SK-N-SH (cell line): ENCODE data around the gene TDP2. TPM values are rescaled to one million over a fixed set of nuclear protein-coding genes. Genes with fewer than 3 reads are reported as not detected.

ENCODE experiments used
- CTCF ChIA-PET: fragments of 300-600, 350-600 bp; formaldehyde crosslinking; extraction: SDS; loops from one replicate; lab custom pipeline; 2021; lab: Yijun Ruan, JAX
- POLR2A ChIA-PET: fragments of 350-600 bp; sonication (Branson Sonifier 250); formaldehyde crosslinking; extraction: SDS; loops from one replicate; lab custom pipeline; 2020; ENCODE audit warnings: antibody characterized with exemption, inconsistent platforms; lab: Yijun Ruan, JAX
- DNase-seq: peaks from one replicate; pipeline ENCODE4 v3.0.0; 2012
- H2AFZ ChIP-seq: fragments of 200-600 bp; sonication (generic); 2 replicates; pipeline ENCODE4 v1.8.1; 2016; ENCODE audit warnings: antibody characterized with exemption, mild to moderate bottlenecking, low read depth
- H3F3A ChIP-seq: fragments of 200-600 bp; sonication (generic); replicated peaks from 2 replicates; pipeline ENCODE3; 2016; ENCODE audit warnings: antibody characterized with exemption, mild to moderate bottlenecking; ENCODE audit not compliant: insufficient read depth
- H3K27ac ChIP-seq, 2 experiments: fragments of 200-500 bp in 1 of 2; fragments of 200-600 bp in 1 of 2; sonication (Bioruptor generic) in 1 of 2; sonication (generic), shearing (Covaris generic) in 1 of 2; 2 replicates each; pipeline versions ENCODE4 v1.5.1 to v1.6.1; 2014 to 2016; ENCODE audit warnings: low read depth in 2 of 2, inconsistent platforms in 1 of 2, low read length in 1 of 2, mild to moderate bottlenecking in 1 of 2, mixed read lengths in 1 of 2
- H3K27me3 ChIP-seq: fragments of 200-600 bp; sonication (generic), shearing (Covaris generic); 2 replicates; pipeline ENCODE4 v1.6.1; 2016; ENCODE audit warnings: mixed run types; ENCODE audit not compliant: insufficient read depth
- H3K36me3 ChIP-seq, 2 experiments: fragments of 200-500 bp in 1 of 2; fragments of 200-600 bp in 1 of 2; sonication (Bioruptor generic) in 1 of 2; sonication (generic) in 1 of 2; replicated peaks in 1 of 2; 2 replicates each; pipeline versions ENCODE3 to v1.5.1; 2014 to 2016; ENCODE audit warnings: low read length in 1 of 2, mild to moderate bottlenecking in 1 of 2; ENCODE audit not compliant: insufficient read depth in 2 of 2, control insufficient read depth in 1 of 2
- H3K4me1 ChIP-seq, 2 experiments: fragments of 200-500 bp in 1 of 2; fragments of 200-600 bp in 1 of 2; sonication (Bioruptor generic) in 1 of 2; sonication (generic), shearing (Covaris generic) in 1 of 2; 2 replicates each; pipeline versions ENCODE4 v1.5.1 to v1.6.1; 2014 to 2016; ENCODE audit warnings: low read depth in 1 of 2, low read length in 1 of 2, mixed run types in 1 of 2; ENCODE audit not compliant: insufficient read depth in 2 of 2, control insufficient read depth in 1 of 2
- H3K4me2 ChIP-seq: fragments of 200-600 bp; sonication (generic), shearing (Covaris generic); 2 replicates; pipeline ENCODE4 v1.6.1; 2017; ENCODE audit warnings: mixed run types
- H3K4me3 ChIP-seq, 2 experiments: fragments of 200-500 bp in 1 of 2; fragments of 200-600 bp in 1 of 2; sonication (Bioruptor generic) in 1 of 2; sonication (generic), shearing (Covaris generic) in 1 of 2; 2 replicates each; pipeline versions ENCODE4 v1.5.1 to v1.8.1; 2014 to 2016; ENCODE audit warnings: low read depth in 2 of 2, inconsistent platforms in 1 of 2, low read length in 1 of 2, mild to moderate bottlenecking in 1 of 2, mixed read lengths in 1 of 2, moderate library complexity in 1 of 2
- H3K79me2 ChIP-seq: fragments of 200-600 bp; sonication (generic); 2 replicates; pipeline ENCODE4 v1.8.1; 2017; ENCODE audit warnings: mild to moderate bottlenecking; ENCODE audit not compliant: insufficient read depth
- H3K9ac ChIP-seq: fragments of 200-600 bp; sonication (generic); 2 replicates; pipeline ENCODE4 v1.6.1; 2017; ENCODE audit warnings: mixed run types
- H3K9me2 ChIP-seq: fragments of 200-600 bp; sonication (generic); 2 replicates; pipeline ENCODE4 v1.6.1; 2017; ENCODE audit warnings: mixed run types
- H3K9me3 ChIP-seq: fragments of 200-600 bp; sonication (generic); 2 replicates; pipeline ENCODE4 v1.6.1; 2017; ENCODE audit warnings: mixed run types, mild to moderate bottlenecking, moderate library complexity
- H4K20me1 ChIP-seq: fragments of 200-600 bp; sonication (generic); 2 replicates; pipeline ENCODE4 v1.6.1; 2017; ENCODE audit warnings: mild to moderate bottlenecking, mixed run types; ENCODE audit not compliant: insufficient read depth
- CHD2 ChIP-seq: fragments of 150-350 bp; IDR thresholded peaks from 2 replicates; pipeline ENCODE4 v1.6.1; 2018; ENCODE audit warnings: low read length; ENCODE audit not compliant: partially characterized antibody
- ELF1 ChIP-seq: IDR thresholded peaks from 2 replicates; pipeline ENCODE4 v1.4.0; 2012
- EP300 ChIP-seq, 2 experiments: IDR thresholded peaks; 2 replicates each; pipeline versions ENCODE4 v1.4.0 to v1.6.1; 2012; ENCODE audit warnings: borderline replicate concordance in 1 of 2, low read depth in 1 of 2, low read length in 1 of 2
- EZH2phosphoT487 ChIP-seq: fragments of 200-600 bp; sonication (generic); IDR thresholded peaks from 2 replicates; pipeline ENCODE4 v1.6.1; 2017; ENCODE audit warnings: low read depth, mixed run types, mild to moderate bottlenecking, antibody characterized with exemption, moderate library complexity, borderline replicate concordance
- GABPA ChIP-seq: IDR thresholded peaks from 2 replicates; pipeline ENCODE4 v1.4.0; 2012; ENCODE audit warnings: low read depth, mild to moderate bottlenecking
- JUND ChIP-seq: IDR thresholded peaks from 2 replicates; pipeline ENCODE4 v1.4.0; 2012
- MEF2A ChIP-seq: IDR thresholded peaks from 2 replicates; pipeline ENCODE4 v1.4.0; 2012; ENCODE audit warnings: low read depth, borderline replicate concordance
- MXI1 ChIP-seq: IDR thresholded peaks from 2 replicates; pipeline ENCODE4 v1.6.1; 2012; ENCODE audit warnings: mild to moderate bottlenecking, low read depth, low read length, improper control_type of control experiment
- RCOR1 ChIP-seq: fragments of 150-350 bp; IDR thresholded peaks from 2 replicates; pipeline ENCODE4 v1.6.1; 2017; ENCODE audit warnings: antibody characterized with exemption, low read length
- SIN3A ChIP-seq: IDR thresholded peaks from 2 replicates; pipeline ENCODE4 v1.6.1; 2012; ENCODE audit warnings: low read depth, mild to moderate bottlenecking, low read length, moderate library complexity, borderline replicate concordance
- TAF1 ChIP-seq: IDR thresholded peaks from 2 replicates; pipeline ENCODE4 v1.6.1; 2012; ENCODE audit warnings: low read depth, mild to moderate bottlenecking, low read length, moderate library complexity, borderline replicate concordance
- TCF12 ChIP-seq: IDR thresholded peaks from 2 replicates; pipeline ENCODE4 v1.4.0; 2012
- TEAD4 ChIP-seq: IDR thresholded peaks from 2 replicates; pipeline ENCODE4 v1.4.0; 2012; ENCODE audit warnings: mild to moderate bottlenecking, borderline replicate concordance; ENCODE audit not compliant: insufficient read depth
- YY1 ChIP-seq: IDR thresholded peaks from 2 replicates; pipeline ENCODE4 v1.4.0; 2012; ENCODE audit warnings: low read depth, mild to moderate bottlenecking
- WGBS: methylation state at CpG from one replicate; pipeline ENCODE4 v1.1.6; 2017; ENCODE audit warnings: low lambda C conversion rate; 5-methylcytosine and 5-hydroxymethylcytosine counted together
- polyA plus RNA-seq, 3 experiments: library from polyadenylated mRNA; depleted of rRNA; stranded (reverse); fragments of >200 nt; gene quantifications; 2 replicates each; pipeline ENCODE4 v1.2.3, GENCODE V29; 2012
- TF ChIP-seq, protein P1 (sequence below): IDR thresholded peaks from 2 replicates; pipeline ENCODE4 v1.6.1; 2012; ENCODE audit warnings: mild to moderate bottlenecking, low read depth, low read length, moderate library complexity
- TF ChIP-seq, protein P2 (sequence below): fragments of 150-350 bp; IDR thresholded peaks from 2 replicates; pipeline ENCODE4 v1.6.1; 2017; ENCODE audit warnings: antibody characterized with exemption, low read length, low read depth, borderline replicate concordance
- TF ChIP-seq, protein P3 (sequence below): IDR thresholded peaks from 2 replicates; pipeline ENCODE4; 2012
- TF ChIP-seq, protein P4 (sequence below): IDR thresholded peaks from 2 replicates; pipeline ENCODE4 v1.4.0; 2012; ENCODE audit warnings: low read depth, borderline replicate concordance
- TF ChIP-seq, protein P5 (sequence below): fragments of 200-600 bp; sonication (generic); IDR thresholded peaks from 2 replicates; pipeline ENCODE4 v1.6.1; 2017; ENCODE audit warnings: antibody characterized with exemption, mild to moderate bottlenecking, moderate library complexity
- TF ChIP-seq, protein P6 (sequence below): IDR thresholded peaks from 2 replicates; pipeline ENCODE4 v1.4.0; 2012; ENCODE audit warnings: low read depth, borderline replicate concordance

The TDP2 gene
- polyA plus RNA-seq, 1 of the 3 experiments (the other 2 are of a cell fraction), result 20.0 TPM

DNA sequence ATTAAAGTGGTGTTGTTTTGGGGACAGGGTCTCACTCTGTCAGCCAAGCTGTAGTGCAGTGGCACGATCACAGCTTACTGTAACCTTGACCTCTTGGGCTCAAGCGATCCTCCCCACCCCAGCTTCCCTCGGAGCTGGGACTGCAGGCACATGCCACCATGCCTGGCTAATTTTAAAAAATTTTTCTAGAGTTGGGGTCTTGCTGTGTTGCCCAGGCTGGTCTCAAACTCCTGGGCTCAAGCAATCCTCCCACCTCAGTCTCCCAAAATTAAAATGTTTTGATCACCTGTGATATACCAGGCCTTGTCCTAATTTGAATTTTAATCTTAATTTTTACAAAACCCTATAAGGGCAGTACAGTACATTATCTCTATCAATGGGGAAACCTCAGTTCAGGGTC is 25.7 kb upstream of the TDP2 start:
- no peaks in the 10 kb centered on the region for H3K9me2 ChIP-seq
- H3F3A ChIP-seq, result no peaks in the 10 kb centered on the region
- H2AFZ ChIP-seq, result no peak overlapping the region
- CTCF ChIA-PET, result interaction anchor here (2.5 to 5.2 kb wide), 3 partner anchors 25 to 112 kb away, joined by 7 to 28 read pairs (median 21); partner anchors contain the start of genes ACOT13 and TDP2
- H3K4me2 ChIP-seq, result no peak overlapping the region
- H3K27ac ChIP-seq, result no peak overlapping the region
- no peak for DNase-seq
- H3K27me3 ChIP-seq, result no peaks in the 10 kb centered on the region
- H3K79me2 ChIP-seq, result no peaks in the 10 kb centered on the region
- H3K4me1 ChIP-seq, result no peaks in the 10 kb centered on the region
- TF ChIP-seq TAF1 (no peak), CHD2 (no peak), JUND (no peak), GABPA (no peak), TEAD4 (no peak), EZH2phosphoT487 (no peak), MEF2A (no peak), SIN3A (no peak), RCOR1 (no peak), MXI1 (no peak), YY1 (no peak), ELF1 (no peak), EP300 (IDR thresholded peaks at IDR 0.05; ENCODE audit: borderline replicate concordance in 1 of 2, low read depth in 1 of 2, low read length in 1 of 2) (no peak), TCF12 (no peak)
- TF ChIP-seq, protein P1, sequence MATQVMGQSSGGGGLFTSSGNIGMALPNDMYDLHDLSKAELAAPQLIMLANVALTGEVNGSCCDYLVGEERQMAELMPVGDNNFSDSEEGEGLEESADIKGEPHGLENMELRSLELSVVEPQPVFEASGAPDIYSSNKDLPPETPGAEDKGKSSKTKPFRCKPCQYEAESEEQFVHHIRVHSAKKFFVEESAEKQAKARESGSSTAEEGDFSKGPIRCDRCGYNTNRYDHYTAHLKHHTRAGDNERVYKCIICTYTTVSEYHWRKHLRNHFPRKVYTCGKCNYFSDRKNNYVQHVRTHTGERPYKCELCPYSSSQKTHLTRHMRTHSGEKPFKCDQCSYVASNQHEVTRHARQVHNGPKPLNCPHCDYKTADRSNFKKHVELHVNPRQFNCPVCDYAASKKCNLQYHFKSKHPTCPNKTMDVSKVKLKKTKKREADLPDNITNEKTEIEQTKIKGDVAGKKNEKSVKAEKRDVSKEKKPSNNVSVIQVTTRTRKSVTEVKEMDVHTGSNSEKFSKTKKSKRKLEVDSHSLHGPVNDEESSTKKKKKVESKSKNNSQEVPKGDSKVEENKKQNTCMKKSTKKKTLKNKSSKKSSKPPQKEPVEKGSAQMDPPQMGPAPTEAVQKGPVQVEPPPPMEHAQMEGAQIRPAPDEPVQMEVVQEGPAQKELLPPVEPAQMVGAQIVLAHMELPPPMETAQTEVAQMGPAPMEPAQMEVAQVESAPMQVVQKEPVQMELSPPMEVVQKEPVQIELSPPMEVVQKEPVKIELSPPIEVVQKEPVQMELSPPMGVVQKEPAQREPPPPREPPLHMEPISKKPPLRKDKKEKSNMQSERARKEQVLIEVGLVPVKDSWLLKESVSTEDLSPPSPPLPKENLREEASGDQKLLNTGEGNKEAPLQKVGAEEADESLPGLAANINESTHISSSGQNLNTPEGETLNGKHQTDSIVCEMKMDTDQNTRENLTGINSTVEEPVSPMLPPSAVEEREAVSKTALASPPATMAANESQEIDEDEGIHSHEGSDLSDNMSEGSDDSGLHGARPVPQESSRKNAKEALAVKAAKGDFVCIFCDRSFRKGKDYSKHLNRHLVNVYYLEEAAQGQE, result no peak
- TF ChIP-seq, protein P2, sequence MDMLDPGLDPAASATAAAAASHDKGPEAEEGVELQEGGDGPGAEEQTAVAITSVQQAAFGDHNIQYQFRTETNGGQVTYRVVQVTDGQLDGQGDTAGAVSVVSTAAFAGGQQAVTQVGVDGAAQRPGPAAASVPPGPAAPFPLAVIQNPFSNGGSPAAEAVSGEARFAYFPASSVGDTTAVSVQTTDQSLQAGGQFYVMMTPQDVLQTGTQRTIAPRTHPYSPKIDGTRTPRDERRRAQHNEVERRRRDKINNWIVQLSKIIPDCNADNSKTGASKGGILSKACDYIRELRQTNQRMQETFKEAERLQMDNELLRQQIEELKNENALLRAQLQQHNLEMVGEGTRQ, result no peak
- TF ChIP-seq, protein P3, sequence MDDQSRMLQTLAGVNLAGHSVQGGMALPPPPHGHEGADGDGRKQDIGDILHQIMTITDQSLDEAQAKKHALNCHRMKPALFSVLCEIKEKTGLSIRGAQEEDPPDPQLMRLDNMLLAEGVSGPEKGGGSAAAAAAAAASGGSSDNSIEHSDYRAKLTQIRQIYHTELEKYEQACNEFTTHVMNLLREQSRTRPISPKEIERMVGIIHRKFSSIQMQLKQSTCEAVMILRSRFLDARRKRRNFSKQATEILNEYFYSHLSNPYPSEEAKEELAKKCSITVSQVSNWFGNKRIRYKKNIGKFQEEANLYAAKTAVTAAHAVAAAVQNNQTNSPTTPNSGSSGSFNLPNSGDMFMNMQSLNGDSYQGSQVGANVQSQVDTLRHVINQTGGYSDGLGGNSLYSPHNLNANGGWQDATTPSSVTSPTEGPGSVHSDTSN, result no peak
- TF ChIP-seq, protein P4, sequence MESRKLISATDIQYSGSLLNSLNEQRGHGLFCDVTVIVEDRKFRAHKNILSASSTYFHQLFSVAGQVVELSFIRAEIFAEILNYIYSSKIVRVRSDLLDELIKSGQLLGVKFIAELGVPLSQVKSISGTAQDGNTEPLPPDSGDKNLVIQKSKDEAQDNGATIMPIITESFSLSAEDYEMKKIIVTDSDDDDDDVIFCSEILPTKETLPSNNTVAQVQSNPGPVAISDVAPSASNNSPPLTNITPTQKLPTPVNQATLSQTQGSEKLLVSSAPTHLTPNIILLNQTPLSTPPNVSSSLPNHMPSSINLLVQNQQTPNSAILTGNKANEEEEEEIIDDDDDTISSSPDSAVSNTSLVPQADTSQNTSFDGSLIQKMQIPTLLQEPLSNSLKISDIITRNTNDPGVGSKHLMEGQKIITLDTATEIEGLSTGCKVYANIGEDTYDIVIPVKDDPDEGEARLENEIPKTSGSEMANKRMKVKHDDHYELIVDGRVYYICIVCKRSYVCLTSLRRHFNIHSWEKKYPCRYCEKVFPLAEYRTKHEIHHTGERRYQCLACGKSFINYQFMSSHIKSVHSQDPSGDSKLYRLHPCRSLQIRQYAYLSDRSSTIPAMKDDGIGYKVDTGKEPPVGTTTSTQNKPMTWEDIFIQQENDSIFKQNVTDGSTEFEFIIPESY, result no peak
- TF ChIP-seq, protein P5, sequence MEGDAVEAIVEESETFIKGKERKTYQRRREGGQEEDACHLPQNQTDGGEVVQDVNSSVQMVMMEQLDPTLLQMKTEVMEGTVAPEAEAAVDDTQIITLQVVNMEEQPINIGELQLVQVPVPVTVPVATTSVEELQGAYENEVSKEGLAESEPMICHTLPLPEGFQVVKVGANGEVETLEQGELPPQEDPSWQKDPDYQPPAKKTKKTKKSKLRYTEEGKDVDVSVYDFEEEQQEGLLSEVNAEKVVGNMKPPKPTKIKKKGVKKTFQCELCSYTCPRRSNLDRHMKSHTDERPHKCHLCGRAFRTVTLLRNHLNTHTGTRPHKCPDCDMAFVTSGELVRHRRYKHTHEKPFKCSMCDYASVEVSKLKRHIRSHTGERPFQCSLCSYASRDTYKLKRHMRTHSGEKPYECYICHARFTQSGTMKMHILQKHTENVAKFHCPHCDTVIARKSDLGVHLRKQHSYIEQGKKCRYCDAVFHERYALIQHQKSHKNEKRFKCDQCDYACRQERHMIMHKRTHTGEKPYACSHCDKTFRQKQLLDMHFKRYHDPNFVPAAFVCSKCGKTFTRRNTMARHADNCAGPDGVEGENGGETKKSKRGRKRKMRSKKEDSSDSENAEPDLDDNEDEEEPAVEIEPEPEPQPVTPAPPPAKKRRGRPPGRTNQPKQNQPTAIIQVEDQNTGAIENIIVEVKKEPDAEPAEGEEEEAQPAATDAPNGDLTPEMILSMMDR, result no peak
- TF ChIP-seq, protein P6, sequence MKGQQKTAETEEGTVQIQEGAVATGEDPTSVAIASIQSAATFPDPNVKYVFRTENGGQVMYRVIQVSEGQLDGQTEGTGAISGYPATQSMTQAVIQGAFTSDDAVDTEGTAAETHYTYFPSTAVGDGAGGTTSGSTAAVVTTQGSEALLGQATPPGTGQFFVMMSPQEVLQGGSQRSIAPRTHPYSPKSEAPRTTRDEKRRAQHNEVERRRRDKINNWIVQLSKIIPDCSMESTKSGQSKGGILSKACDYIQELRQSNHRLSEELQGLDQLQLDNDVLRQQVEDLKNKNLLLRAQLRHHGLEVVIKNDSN, result no peak
- H3K9me3 ChIP-seq, result no peaks in the 10 kb centered on the region
- H3K9ac ChIP-seq, result no peak overlapping the region
- no peaks in the 10 kb centered on the region for H4K20me1 ChIP-seq
- H3K36me3 ChIP-seq, result no peaks in the 10 kb centered on the region
- H3K4me3 ChIP-seq, result no peak overlapping the region
- WGBS, result 92% methylated on average over 3 of the region's 3 CpGs
- POLR2A ChIA-PET, result no interaction called here
